ENCODE measurements around the gene PPP2CA.
"Not testable (repeated sequence)": the region's sequence is repeated elsewhere in the genome, so short reads cannot be mapped to it uniquely, and the experiment has no call there.

The PPP2CA gene

GRCh38 chr5:134225780-134226440 is at the start of gene PPP2CA:
Gene PPP2CA (minus strand): TSS chr5:134226073. CDS start chr5:134225861, 212 bp downstream.
- peak; percentile 98 for DNase-seq

DNA sequence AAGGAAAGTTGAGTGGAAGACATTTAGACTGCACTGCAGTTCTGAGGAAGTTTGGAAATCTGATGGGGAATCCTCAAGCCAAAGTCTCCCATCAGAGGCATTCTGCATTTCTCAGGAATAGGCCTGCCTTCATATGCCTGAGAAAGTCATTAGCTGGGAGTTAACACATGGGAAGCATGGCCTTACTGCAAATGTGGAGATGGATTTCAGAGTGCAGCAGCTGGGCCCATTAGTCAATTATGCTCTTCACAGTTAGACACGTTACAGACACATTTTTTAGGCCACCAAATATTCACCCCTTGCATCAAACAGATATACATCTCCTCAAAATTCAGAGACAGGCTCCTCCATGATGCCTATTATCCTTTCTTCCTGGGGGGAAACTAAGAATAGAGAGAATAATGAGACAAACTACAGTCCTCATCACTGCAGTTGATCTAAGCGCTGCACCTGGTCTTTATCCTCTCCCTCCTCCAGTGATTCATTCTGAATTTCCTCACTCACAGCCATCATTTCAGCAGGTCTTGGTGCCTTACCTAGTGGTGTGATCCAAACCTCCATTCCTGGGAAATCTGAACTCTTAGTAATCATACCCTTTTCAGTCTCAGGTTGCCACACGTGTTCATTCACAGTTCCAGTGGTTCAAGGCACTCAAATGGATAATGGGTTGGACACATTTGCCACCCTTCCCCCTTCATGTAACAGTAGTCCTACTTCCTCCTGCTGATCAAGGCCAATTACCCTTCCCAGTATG is 47.9 kb upstream of the PPP2CA start:
- DNase-seq: no peak

- DNase-seq: no peak
Measured at GRCh38 chr5:134271059-134271458, 45.2 kb upstream of the PPP2CA start.

GRCh38 chr5:134268919-134269318 is 43.0 kb upstream of the PPP2CA start:
- no peak for DNase-seq

- DNase-seq: no peak
Measured at GRCh38 chr5:134268019-134268601, 42.2 kb upstream of the PPP2CA start.

DNA sequence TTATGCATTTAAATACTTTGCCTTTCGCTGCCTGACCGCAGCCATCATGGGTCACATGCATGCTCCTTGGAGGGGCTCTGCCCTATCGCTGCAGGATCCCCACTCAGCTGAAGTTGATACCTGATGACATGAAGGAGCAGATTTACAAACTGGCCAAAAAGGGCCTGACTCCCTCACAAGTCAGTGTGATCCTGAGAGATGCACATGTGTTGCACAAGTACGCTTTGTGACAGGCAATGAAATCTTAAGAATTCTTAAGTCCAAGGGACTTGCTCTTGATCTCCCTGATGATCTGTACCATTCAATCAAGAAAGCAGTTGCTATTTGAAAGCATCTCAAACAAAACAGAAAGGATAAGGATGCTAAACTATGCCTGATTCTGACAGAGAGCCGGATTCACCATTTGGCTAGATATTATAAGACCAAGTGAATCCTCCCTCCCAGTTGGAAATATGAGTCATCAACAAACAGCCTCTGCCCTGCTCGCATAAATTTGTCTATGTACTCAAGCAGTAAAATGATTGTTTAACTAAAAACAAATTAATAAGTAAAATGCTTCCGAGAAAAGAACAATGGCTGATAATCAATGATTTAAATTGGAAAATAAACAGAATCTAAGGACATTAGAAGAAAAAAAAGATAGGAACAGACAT is 41.6 kb upstream of the PPP2CA start:
- DNase-seq: no peak

DNA sequence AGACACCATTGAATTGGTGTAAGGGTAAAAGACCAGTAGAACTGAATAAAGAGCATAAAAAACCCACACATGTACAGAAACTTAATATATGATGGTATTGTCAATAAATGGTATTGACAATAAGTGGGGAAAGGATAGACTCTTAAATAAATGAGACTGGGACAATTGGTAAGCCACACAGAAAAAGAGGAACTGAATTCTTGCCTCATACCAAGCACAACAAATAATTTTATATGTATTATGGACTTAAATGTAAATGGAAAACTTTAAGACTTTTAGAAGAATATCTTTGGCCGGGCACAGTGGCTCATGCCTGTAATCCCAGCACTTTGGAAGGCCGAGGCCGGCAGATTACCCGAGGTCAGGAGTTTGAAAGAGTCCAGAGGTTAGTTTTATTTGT is 37.9 kb upstream of the PPP2CA start:
- DNase-seq: no peak

GRCh38 chr5:134262629-134263028 is 36.8 kb upstream of the PPP2CA start:
- DNase-seq: not testable (repeated sequence)

DNA sequence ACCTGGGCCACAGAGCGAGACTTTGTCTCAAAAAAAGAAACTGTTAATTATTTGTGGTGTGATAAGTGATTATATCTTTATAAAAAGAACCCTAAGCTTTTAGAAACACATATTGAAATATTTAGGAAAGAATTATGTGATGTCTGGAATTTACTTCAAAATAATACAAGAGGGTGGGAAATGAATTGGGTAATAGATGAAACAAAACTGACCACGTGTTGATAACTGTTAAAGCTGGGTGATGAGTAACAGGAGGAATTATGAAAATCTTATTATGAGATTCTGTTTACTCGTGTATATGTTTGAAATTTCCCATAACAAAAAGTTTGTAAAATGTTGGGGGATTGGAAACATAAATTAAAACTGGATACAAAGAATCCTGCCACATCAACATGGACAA is 33.0 kb upstream of the PPP2CA start:
- DNase-seq: no peak

DNA sequence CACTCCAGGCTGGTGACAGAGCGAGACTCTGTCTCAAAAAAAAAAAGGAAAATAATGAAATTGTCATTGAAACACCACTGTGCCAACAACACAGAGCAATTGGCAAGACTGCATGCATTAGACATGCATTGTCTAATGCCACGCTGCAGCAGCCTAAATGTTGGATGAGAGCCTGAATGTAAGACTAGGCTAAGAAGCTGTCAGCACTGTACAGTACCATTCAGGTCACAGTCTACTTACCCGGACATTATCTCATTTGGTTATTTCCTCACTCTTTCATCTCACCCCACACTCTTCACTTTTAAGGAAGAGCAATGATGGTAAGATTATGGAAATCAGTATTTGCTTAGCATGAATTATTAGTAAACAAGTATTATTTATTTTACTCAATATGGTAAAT is 31.3 kb upstream of the PPP2CA start:
- no peak for DNase-seq

GRCh38 chr5:134255418-134256150 is 29.7 kb upstream of the PPP2CA start:
- DNase-seq: no peak

DNA sequence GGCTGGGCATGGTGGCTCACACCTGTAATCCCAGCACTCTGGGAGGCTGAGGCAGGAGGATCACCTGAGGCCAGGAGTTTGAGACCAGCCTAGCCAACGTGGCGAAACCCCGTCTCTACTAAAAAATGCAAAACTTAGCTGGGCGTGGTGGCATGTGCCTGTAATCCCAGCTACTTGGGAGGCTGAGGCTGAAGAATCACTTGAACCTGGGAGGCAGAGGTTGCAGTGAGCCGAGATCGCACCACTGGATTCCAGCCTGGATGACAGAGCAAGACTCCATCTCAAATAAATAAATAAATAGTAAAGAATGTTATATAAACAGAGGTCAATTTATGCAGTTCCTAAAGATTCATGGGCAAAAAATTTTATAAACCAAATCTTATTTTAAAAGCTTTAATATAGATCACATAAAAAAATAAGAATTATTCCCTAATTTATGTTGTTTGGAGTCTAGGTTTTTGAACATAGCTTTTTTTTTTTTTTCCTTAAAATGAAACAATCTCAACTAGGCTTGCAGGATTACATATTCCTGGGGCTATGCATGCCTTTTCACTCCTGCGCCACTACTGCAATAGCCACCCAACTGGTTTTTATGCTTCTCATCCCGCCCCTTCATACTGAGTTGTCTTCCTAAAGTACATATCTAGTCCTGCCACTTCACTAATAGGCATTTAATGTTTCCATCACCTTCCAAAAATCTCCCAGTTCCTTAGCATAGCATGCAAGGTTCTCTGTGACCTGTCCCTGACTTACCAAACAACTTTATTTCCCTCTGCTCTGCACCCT is 27.7 kb upstream of the PPP2CA start:
- not testable (repeated sequence) for DNase-seq

DNA sequence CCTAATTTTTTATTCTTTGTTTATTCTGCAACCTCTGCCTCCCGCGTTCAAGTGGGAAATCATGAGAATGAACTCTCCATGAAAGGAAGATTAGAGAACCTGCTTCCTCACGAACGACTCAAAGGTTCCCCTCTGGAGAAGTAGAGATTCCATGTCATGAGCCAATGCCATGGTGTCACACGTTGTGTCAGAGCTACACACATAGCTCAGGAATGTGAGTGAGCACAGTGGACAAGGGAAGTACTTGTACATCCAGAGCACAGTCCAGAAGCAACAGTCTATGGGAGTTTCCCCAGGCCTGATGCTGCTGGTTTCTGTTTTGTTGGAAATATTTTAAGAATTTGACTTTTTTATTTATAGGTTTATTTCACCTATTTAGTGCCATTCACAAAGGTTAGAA is 26.8 kb upstream of the PPP2CA start:
- DNase-seq: no peak

GRCh38 chr5:134250949-134251348 is 25.1 kb upstream of the PPP2CA start:
- no peak for DNase-seq

GRCh38 chr5:134249469-134250379 is 23.9 kb upstream of the PPP2CA start:
- no peak for DNase-seq

DNA sequence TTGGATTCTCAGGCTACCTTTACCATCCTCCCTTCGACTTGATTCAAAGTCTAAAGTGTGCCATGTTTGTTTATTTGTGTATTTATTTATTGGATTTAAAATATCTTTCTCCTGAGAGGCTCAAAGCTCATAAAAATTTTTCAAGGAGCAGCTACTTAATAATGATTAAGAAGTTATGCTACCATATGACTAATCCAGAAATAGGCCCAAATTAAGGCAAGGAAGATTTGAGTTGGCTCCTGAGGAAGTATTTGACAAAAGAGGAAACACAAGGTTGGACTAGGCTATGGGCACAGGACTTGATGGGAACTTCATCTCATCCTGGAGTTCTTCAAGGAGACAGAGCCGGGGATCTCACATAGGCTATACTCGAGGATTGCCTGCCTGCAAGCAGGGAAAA is 22.4 kb upstream of the PPP2CA start:
- DNase-seq: no peak

GRCh38 chr5:134247428-134248224 is 21.8 kb upstream of the PPP2CA start:
- no peak for DNase-seq

DNA sequence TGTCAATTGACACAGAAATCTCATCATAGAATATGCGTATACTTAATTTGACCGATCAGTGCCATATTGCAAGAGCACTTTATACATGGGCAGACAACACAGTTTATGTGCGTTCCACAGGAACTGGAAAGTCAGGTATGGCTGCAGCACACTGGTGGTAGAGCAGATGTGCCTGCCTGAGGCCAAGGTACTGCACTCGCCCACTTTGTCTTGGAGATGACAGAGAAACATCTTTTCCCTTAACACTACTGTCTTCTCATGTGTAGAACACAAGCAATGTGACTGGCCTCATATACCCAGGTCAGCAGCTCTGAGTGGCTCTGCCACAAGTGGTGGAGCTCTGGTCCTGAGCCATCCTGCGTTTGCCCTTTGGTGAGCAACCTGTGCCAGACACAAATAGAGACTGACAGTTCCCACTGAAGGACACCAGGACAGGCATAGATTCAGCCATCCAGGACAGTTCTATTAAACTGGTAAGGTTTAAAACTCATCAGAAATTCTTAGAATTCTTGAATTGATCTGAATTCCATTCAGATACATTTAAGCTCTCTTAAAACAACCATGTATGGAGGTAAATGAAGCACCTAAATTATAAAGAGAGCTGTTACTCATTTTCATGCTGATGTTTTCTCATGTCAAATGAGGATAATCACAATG is 21.0 kb upstream of the PPP2CA start:
- DNase-seq: no peak

DNA sequence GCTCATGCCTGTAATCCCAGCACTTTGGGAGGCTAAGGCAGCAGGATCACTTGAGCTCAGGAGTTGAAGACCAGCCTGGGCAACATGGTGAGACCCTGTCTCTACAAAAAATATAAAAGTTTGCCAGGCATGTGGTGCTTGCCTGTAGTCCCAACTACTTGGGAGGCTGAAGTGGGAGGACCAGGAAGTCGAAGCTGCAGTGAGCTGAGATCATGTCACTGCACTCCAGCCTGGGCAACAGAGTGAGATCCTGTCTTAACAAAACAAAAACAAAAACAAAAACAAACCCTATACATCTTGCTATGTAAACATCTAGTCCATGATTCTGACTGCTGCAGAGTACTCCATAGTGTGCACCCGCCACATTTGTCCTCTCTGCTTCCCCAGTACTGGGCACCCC is 19.8 kb upstream of the PPP2CA start:
- no peak for DNase-seq

All from RPMI8226 (cell line).